NCI-H510A (cell line): Measurements from ENCODE around the gene ADH7.
"Not testable (repeated sequence)": the region's sequence is repeated elsewhere in the genome, so short reads cannot be mapped to it uniquely, and the experiment has no call there.

Experiments
- DNase-seq: peaks from one replicate; lab custom pipeline; 2025; lab: John Stamatoyannopoulos, UW

Gene ADH7

DNA sequence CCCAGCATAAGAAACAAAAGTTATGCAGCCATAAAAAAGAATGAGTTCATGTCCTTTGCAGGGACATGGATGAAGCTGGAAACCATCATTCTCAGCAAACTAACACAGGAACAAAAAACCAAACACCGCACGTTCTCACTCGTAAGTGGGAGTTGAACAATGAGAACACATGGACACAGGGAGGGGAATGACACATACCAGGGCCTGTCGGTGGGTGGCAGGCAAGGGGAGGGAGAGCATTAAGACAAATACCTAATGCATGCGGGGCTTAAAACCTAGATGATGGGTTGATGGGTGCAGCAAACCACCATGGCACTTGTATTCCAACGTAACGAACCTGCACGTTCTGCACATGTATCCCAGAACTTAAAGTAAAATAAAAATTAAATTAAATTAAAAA lies 19.4 kb downstream of the ADH7 start:
- not testable (repeated sequence) for DNase-seq

DNA sequence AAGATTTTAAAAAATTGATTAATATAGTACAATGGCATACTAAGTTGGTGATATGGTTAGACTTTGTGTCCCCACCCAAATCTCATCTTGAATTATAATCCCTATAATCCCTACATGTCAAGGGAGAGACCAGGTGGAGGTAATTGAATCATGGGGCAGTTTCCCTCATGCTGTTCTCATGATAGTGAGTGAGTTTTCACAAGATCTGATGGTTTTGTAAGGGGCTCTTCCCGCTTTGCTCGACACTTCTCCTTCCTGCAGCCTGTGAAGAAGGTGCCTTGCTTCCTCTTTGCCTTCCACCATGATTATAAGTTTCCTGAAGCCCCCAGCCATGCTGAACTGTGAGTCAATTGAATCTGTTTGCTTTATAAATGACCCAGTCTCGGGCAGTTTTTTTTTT lies 20.2 kb downstream of the ADH7 start:
- DNase-seq: not testable (repeated sequence)

DNA sequence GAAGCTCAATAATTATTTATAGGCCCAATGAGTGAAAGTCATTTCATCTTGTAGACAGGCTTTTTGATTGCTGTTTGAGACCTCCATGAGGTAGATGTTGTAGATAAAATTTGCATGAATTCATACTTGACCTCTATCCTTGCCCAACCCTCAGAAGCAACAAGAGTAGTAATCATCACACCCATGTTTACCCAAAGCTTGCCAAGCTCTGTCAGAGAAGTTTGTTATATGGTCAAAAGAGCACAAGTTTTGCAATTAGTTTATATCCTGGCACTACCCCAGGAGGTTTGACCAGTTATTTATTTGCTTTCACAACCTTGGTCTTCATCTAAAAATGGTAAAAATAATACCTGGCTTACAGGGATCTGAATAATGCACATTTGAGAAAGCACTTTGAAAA lies 20.7 kb downstream of the ADH7 start:
- DNase-seq: no peak

DNA sequence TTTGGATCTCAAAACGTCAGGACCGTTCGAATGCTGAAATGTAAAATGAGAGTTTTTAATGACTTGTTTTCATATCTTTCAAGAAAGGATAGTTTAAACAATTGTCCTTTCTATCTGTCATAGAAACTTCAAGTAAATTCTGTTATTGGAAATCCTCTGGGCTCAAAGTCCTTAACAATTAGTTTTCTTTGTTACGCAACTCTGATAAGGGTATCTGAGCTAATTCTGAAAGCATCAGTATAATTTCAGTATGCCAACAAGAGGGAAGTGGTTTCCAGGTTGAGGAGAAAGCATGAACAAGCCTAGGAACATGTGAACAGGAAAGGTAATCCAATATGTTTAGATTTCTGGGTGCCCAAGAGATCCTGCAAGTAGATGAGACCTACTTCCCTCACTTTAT lies 22.0 kb downstream of the ADH7 start:
- DNase-seq: no peak

DNA sequence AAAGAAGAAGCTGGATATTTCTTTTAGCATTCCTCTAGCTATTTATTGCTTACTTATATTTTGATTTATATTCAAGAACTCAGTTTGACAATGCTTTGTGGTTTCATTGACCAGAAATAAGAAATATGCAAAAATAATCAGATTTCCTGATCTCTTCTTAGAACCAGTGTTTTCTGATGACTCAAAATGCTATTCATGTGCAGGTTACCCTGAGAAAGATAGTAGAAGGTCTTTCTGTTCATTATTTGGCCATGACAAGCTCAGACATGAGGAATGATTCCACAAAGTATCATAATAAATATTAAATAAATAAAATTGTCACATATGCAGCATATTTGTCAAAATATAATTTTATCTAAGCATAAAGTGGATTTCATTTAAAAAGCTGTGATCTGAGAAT lies 24.1 kb downstream of the ADH7 start:
- DNase-seq: no peak

DNA sequence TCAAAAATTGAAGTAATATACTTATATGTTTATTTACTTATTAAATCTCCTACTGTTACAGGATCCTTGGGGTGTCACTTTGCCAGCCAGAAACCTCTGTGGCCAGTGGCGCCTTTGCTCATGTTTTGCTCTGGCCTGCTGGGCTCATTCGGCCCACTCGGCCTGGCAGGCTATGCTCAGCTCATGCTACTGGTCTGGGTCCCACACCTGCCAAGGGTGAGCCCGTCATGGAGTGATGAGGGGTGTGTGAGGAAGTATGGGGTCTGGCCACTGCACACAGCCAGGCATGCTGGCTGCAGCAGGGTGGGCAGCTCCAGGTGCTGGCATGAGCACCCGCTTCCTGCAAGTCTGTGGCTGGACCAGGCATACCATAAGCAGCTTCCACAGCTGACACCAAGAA lies 25.1 kb downstream of the ADH7 start:
- DNase-seq: no peak

DNA sequence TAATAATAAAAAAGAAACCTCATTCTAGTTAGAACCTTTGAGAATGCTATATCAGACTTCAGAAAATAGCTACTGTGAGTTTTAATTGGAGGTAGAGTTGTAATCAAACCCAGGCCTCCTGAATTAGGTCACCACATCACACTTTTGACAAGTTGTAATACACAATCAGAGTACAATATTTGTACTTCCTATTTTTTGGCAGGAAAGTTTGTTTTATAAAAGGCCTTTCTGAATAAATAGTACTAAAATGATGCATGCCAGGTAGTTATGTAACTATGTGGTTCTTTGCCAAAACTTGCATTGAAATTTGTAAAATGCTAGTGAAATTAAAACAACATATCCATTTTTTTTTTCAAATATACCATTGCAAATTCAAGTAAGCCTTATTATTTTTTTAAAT lies 26.8 kb downstream of the ADH7 start:
- no peak for DNase-seq

DNA sequence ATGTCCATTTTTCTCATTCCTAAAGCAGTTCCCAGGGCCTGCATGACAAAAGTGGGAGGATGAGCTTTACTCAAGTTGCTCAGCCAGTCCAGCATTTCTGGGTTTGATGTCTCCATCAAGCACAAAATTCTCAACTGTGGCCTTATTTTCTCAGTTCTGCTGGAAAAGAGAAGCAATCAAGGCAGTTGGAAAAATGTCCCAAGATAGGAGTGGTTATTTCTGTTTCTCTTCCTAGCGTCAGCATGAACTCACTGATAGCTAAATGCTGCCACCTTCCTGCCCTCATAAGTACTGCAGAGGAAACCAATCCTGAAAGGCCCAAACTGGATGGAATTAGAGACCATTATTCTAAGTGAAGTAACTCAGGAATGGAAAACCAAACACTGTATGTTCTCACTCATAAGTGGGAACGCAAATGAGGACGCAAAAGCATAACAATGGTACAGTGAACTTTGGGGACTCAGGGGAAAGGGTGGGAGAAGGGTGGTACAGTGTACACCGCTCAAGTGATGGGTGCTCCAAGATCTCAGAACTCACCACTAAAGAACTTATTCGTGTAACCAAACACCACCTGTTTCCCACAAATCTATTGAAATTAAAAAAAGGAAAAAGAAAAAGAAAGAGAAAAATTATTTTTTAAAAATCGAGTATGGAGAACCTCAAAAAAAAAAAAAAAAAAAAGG lies 29.6 kb downstream of the ADH7 start:
- no peak for DNase-seq

DNA sequence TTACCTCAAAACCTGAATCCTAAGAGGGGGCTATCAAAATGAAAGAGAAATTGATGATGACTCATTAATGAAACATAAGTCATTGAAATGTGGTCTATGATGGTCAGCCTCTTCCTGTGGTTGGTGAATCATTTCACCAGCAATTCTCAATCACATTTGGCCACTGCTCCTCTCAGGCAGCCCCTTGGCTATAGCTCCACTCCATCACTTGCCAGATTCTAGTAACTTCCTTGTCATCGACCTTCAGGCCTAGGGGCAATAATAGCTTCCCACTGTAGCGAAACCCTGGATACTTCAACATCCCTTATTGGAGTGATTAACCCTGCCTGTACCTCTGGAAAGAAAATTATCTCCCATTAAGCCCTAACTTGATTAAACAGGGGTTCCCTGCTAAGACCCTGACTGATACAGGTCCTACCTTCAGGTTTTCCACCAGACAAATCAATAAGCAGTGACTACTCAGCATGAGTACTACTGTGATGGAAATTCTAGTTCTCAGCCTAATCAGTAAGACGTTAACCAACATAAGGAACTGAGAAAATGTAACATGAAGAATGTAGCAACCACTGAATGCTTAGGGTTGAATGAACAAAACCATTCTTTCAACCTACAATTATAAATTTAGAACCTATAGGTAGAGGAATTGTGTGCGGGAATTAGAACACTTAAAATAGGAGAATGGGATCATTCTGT lies 30.4 kb downstream of the ADH7 start:
- DNase-seq: no peak

DNA sequence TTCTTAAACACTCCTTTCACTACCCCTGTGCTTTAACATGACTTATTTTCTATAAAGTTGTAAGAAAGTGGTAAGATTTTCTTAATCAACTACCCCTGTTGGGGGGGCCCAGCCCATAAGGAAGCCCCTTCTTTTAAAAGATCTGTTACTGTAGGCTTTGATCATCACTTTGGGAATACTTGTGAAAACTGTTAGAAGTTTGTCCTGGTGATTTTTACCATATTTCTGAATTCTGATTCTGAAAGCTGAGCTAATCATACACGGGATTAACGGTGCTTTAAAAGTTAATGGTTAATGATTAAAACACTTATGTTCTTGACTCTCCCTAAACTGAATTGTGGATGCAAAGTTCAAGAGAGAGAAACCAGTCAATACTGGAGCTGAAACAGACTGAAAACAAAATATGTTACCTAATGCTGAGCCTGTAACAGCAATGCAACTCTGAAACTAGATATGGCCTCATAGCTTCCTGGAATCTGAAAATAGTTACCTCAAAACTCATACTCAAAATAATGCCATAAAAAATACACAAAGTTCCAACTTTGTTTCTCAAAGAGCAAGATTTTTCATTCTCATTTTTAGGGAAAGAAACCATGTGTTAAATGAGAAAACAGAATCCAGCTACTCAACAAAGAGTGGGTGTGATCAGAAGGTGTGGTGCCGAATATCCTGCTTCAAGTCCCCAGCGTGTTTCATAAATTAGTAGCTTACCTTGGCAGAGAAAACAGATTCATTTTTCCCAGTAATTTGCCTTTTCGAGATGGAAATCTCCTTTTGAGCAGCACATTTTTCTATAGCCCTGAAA lies 31.6 kb downstream of the ADH7 start:
- no peak for DNase-seq

DNA sequence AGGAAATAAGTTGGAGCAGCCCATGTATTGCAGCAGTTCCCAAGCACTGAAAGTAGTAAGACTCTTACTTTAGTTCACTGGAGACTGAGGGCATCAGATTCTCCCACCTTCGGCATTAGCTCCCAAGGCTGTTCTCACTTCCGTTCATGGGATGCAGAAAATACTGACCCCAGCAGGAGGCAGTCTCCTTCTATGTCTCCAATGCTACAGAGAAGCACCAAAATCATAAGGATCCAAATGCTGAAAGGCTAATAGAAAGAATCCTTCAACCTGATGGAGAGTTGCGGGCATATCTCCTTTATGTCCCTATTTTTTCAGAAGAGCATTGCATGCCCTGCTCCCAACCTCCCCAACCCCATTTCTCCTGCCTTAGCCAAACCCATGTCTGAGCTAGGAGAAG lies 32.4 kb downstream of the ADH7 start:
- no peak for DNase-seq

DNA sequence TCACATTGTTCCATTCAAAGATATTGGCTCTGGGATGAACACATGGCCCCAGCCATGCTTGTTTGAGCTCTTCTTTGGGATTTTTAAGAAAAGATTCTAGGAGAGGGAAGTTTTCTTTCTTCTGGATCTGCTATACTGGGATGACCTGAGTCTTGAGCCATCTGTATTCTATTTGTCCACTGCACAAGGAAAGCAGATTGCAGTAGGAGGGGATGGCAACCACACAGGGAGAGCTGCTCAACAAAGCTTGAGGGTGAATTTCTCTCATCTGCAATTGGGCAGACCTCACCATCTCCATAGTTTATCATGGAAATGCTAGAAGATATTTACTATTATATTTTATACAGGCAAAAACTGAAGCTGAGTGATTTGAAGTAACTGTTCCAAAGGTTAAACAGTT lies 34.3 kb downstream of the ADH7 start:
- no peak for DNase-seq

DNA sequence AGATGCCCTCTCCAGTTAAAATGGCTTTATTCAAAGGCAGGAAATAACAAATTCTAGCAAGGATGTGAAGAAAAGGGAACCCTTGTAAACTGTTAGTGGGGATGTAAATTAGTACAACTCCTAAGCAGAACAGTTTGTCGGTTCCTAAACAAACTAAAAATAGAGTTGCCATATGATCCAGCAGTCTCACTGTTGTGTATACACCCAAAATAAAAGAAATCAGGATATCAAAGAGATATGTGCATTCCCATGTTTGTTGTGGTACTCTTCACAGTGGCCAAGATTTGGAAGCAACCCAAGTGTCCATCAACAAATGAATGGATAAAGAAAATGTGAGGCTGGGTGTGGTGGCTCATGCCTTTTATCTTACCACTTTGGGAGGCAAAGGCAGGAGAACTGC lies 36.1 kb downstream of the ADH7 start:
- no peak for DNase-seq

DNA sequence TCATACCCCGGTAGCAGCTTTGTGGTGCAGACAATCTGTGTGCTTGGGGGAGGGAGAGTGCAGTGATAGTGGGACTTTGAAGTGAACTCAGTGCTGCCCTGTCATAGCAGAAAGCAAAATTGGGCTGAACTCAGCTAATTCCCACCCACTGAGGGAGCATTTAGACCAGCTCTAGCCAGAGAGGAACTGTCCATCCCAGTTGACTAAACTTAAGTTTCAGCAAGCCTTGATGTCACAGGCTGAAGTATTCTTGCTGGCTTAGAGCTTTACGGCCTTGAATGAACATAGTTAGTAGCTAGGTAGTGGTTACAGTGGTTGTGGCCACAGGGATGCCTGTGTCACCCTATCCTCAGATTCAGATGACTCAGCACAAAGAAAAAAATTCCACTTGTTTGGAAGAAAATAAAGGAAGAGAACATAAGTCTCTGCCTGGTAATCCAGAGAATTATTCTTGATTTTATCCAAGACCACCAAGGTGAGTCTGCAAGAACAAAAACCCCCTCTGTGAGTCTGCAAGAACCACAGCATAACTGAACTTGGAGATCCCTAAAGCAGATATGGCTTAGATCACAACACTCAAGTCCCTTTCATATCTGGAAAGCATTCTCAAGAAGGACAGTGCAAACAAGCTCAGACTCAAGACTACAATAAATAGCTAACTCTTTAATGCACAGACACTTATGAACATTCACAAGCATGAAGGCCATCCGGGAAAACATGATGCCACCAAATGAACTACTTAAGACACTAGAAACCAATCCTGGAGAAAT lies 39.4 kb downstream of the ADH7 start:
- no peak for DNase-seq

DNA sequence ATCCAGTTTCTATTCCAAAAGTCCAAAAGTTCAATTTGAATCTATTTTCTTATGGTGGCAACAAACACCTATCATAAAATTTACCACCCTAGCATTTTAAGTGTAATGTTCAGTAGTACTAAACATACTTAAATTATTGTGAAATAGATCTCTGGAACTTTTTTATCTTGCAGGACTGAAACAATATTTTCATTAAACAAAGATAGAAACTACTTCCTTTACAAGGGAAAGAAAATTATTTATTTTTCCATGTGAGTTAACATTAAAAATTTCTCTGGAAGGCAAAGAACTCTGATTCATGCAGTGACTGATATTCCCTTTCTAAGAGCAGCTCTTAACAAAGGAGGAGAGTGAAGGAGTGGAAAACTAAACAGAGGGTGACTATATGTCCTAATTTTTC lies 40.2 kb downstream of the ADH7 start:
- DNase-seq: no peak

DNA sequence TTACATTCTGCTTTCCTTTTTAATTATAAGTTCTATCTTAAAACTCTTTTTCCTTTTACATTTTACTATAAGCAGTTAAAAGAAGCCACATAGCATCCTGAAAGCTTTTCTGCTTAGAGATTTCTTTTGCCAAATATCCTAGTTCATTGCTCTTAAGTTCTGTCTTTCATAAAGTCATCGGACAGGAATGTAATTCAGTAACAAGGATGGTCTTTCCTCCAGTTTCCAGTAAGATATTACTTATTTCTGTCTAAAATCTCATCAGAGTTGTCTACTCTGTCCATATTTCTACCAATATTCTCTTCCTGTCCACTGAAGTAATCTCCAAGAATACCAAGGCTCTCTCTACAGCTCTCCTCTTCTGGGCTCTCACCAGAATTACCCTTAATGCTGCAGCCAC lies 45.1 kb downstream of the ADH7 start:
- no peak for DNase-seq

DNA sequence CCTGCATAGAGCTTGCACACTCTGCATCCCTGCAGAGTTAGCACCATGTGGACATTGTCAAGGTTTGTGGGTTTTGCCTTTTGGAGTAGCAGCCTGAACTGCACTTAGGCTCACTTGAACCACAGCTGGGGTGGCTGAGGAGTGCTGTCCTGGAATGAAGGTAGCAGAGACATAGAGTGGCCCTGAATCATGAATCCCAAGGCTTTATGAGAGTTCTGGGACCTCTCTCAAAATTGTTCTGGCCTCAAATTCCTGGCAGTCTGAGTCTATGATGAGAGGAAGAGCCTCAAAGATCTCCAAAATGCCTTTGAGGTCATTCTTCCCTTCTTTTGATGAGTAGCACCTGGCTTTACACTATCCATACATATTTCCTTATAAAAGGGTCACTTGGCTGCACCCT lies 45.5 kb downstream of the ADH7 start:
- DNase-seq: no peak

DNA sequence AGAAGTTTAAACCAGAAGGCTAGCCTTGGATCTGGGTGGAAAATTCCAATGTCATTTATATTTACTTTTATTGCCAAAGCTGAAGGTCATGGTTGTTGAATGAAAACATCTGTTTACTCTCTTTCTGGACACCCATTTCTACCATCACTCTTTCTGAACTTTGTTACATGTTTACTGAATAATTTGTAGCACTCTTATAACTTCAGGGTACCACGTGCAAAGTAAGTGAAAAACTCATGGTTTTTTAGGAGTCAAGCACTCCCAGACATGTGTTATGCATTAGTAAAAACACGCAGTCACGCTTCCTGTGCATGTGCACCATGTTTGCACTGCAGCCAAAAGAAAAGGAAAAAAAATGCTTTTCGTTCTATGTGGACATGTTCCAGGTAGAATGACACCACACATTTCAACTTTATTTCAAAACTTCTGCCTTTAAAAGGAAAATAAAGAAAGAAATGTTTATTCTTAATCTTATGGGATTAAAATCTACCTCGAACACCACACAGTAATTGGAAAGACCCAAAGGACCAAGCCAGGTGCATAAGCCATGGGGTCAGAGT lies 51.2 kb downstream of the ADH7 start:
- no peak for DNase-seq

DNA sequence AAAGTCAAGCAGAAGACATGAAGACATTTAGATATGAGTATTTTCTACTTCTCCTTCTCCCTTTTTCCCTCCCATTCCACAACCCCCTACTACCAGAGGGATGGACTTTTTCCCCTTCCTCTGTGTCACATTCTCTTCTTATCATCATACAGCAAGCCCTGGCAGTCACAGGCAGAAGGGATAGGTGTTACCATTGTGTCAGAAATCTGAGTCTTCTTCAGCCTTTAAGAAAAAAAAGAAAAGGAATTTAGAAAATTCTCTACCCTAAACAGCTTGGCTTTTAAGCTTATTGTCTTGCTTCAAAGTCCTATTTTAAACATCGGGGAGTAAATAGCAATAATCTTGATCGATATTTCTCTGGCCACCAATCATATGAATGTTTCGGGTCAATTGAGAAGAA lies 51.7 kb downstream of the ADH7 start:
- no peak for DNase-seq

DNA sequence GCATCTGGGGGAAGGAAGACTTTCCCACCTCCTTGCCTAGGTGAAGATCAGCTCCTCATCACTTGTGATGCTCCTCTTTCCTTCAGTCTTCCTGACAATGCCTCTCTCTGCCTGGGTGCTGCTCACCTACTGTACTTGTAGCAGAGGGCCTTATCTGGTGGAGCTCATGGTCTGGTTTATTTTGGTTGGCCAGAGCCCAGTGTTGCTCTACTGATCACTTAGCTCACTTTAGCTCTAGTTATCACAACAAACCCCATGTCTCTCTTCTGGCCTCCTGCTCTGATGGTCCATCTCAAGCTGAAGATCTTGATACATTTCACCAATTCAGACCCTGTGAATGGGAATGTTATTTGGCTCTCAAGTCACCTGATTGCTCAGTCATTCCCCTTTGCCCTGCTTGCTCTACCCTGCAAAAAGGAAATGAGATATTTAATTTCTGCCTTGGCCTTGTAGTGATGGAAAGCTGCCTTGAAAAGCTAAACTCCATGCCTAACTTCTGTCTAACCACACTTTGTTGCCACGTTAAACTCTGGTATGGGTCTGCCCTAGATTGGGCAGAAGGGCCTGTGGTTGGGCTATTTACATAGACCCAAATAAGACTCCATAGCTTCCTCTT lies 52.3 kb downstream of the ADH7 start:
- DNase-seq: no peak

DNA sequence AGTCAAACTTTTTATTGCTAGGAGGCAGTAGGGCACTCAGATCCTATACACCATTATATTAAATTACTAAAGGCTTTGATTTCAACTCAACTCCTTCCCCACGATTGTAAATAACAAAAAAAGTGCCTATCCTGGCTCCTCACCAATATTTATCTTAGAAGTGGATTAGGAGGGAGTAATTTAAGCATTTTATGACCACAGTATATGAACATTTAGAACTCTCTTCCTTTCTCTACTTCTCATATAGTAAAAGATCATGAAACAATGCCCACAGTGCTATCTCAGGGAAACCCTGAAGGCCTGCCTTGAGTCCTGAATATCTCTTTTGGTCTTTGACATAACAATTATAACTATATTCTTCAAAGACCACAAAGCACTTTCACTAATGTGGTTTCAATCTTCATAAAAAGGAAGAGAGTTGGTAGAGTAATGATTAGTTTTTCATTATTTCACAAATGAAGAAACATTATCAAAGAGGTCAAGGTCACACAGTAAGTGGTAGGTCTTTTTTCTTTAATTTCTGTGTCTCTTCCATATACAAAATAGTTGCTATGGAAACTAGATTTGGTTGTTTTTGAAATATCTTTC lies 53.5 kb downstream of the ADH7 start:
- no peak for DNase-seq
